ENCODE measurements around the gene AURKB. TPM values are rescaled to one million over a fixed set of nuclear protein-coding genes. Genes with fewer than 3 reads are reported as not detected.

Gene AURKB
- total and polyA plus RNA-seq, 2 of the 13 experiments (the other 11 are each of a cell fraction or from before 2014, with no cell fraction given) = 29.5 to 75.3 TPM

DNA sequence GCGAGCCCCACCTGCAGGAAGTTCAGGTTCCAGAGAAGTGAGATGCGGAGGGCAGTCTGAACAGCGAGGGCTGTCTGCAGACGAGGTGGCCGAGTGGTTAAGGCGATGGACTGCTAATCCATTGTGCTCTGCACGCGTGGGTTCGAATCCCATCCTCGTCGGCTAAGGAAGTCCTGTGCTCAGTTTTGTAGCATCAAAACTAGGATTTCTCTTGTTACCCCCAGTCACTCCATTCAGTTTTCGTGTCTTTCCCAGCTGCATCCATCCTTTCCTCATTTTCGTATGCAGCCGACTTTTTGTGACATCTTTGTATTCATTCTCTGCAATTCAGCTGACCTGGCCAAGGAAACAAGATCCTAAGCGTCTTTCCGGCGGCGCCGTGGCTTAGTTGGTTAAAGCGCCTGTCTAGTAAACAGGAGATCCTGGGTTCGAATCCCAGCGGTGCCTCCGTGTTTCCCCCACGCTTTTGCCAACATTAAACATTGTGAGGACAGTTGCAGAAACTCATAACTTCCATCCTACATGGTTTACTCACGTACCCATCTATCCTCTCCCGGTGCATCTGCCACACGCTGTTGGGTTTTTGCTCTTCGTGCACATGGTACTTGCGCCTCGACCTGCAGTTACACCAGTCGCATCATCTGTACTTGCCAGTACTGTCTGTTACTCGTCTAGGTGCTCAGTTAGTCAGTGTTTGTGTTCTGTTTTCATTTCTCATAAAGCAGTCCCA lies 23.4 kb downstream of the AURKB start (continued):
- TF ChIP-seq, protein P1, sequence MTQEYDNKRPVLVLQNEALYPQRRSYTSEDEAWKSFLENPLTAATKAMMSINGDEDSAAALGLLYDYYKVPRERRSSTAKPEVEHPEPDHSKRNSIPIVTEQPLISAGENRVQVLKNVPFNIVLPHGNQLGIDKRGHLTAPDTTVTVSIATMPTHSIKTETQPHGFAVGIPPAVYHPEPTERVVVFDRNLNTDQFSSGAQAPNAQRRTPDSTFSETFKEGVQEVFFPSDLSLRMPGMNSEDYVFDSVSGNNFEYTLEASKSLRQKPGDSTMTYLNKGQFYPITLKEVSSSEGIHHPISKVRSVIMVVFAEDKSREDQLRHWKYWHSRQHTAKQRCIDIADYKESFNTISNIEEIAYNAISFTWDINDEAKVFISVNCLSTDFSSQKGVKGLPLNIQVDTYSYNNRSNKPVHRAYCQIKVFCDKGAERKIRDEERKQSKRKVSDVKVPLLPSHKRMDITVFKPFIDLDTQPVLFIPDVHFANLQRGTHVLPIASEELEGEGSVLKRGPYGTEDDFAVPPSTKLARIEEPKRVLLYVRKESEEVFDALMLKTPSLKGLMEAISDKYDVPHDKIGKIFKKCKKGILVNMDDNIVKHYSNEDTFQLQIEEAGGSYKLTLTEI (CRISPR knock-in tag; conservative IDR thresholded peaks at IDR 0.05) = no peak
- TF ChIP-seq POLR2A (IDR thresholded peaks at IDR 0.05; ENCODE audit: insufficient read depth in 1 of 2, low read depth in 2 of 2, low read length in 2 of 2) = no peak
- no peak for TF ChIP-seq MLLT10 (CRISPR knock-in tag; IDR thresholded peaks at IDR 0.05)
- no peak for TF ChIP-seq DNMT1 (CRISPR knock-in tag; IDR thresholded peaks at IDR 0.05)
- TF ChIP-seq, protein P2, sequence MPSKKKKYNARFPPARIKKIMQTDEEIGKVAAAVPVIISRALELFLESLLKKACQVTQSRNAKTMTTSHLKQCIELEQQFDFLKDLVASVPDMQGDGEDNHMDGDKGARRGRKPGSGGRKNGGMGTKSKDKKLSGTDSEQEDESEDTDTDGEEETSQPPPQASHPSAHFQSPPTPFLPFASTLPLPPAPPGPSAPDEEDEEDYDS (CRISPR knock-in tag; IDR thresholded peaks at IDR 0.05) = peak; percentile 94
- peak; percentile 58 for TF ChIP-seq ZNF451 (CRISPR knock-in tag; IDR thresholded peaks at IDR 0.05)
- no peak for TF ChIP-seq ARNT2 (CRISPR knock-in tag; IDR thresholded peaks at IDR 0.05; ENCODE audit: low read depth)
- TF ChIP-seq ONECUT2 (CRISPR knock-in tag; IDR thresholded peaks at IDR 0.05) = 0 out of 2 replicates have a peak, but pooled peaks have one; percentile 35
- TF ChIP-seq, protein P3, sequence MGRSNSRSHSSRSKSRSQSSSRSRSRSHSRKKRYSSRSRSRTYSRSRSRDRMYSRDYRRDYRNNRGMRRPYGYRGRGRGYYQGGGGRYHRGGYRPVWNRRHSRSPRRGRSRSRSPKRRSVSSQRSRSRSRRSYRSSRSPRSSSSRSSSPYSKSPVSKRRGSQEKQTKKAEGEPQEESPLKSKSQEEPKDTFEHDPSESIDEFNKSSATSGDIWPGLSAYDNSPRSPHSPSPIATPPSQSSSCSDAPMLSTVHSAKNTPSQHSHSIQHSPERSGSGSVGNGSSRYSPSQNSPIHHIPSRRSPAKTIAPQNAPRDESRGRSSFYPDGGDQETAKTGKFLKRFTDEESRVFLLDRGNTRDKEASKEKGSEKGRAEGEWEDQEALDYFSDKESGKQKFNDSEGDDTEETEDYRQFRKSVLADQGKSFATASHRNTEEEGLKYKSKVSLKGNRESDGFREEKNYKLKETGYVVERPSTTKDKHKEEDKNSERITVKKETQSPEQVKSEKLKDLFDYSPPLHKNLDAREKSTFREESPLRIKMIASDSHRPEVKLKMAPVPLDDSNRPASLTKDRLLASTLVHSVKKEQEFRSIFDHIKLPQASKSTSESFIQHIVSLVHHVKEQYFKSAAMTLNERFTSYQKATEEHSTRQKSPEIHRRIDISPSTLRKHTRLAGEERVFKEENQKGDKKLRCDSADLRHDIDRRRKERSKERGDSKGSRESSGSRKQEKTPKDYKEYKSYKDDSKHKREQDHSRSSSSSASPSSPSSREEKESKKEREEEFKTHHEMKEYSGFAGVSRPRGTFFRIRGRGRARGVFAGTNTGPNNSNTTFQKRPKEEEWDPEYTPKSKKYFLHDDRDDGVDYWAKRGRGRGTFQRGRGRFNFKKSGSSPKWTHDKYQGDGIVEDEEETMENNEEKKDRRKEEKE (IDR thresholded peaks at IDR 0.05) = no peak
- no peak for TF ChIP-seq NAIF1 (CRISPR knock-in tag; IDR thresholded peaks at IDR 0.05; ENCODE audit: borderline replicate concordance)
- no peak; the same call in none of the 2 replicates for TF ChIP-seq PPARG (CRISPR knock-in tag; conservative IDR thresholded peaks at IDR 0.05)
- peak; percentile 84; the same call in 1 of the 2 replicates for TF ChIP-seq SMAD3 (CRISPR knock-in tag; IDR thresholded peaks at IDR 0.05)
- no peak for TF ChIP-seq HDAC6 (IDR thresholded peaks at IDR 0.05; ENCODE audit: low read depth, low read length)
- peak; percentile 36 for TF ChIP-seq SIX1 (CRISPR knock-in tag; IDR thresholded peaks at IDR 0.05; ENCODE audit: borderline replicate concordance)
- no peak for TF ChIP-seq JARID2 (CRISPR knock-in tag; IDR thresholded peaks at IDR 0.05; ENCODE audit: insufficient replicate concordance)
- TF ChIP-seq, protein P4, sequence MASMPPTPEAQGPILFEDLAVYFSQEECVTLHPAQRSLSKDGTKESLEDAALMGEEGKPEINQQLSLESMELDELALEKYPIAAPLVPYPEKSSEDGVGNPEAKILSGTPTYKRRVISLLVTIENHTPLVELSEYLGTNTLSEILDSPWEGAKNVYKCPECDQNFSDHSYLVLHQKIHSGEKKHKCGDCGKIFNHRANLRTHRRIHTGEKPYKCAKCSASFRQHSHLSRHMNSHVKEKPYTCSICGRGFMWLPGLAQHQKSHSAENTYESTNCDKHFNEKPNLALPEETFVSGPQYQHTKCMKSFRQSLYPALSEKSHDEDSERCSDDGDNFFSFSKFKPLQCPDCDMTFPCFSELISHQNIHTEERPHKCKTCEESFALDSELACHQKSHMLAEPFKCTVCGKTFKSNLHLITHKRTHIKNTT (CRISPR knock-in tag; IDR thresholded peaks at IDR 0.05) = peak; percentile 88; the same call in 1 of the 2 replicates
- TF ChIP-seq ZNF816 (CRISPR knock-in tag; IDR thresholded peaks at IDR 0.05; ENCODE audit: borderline replicate concordance) = no peak; the same call in 1 of the 2 replicates
- TF ChIP-seq HNRNPLL (IDR thresholded peaks at IDR 0.05; ENCODE audit: low read depth, low read length, poor library complexity, severe bottlenecking) = no peak
- no peak; the same call in 1 of the 2 replicates for TF ChIP-seq SP140L (CRISPR knock-in tag; IDR thresholded peaks at IDR 0.05; ENCODE audit: borderline replicate concordance)
- no peak for TF ChIP-seq THYN1 (CRISPR knock-in tag; IDR thresholded peaks at IDR 0.05; ENCODE audit: borderline replicate concordance, low read depth)
- TF ChIP-seq PCBP1 (IDR thresholded peaks at IDR 0.05; ENCODE audit: borderline replicate concordance, low read depth, low read length) = no peak

Measured in HepG2 (cell line).